Stimulated activated CD8-positive, alpha-beta memory T cell treated with anti-CD3 and anti-CD28 coated beads, Interleukin-12 subunit alpha, Interleukin-12 subunit beta, amount 100 ng/mL, for 1 hour (primary cell): ENCODE results near the gene PPP4R3B.
"Not testable (repeated sequence)": the region's sequence is repeated elsewhere in the genome, so short reads cannot be mapped to it uniquely, and the experiment has no call there.

Experiments used
- DNase-seq: peaks from one replicate; pipeline ENCODE4 v3.0.0-alpha.2; 2020; ENCODE audit warnings: low read depth

PPP4R3B gene

DNA sequence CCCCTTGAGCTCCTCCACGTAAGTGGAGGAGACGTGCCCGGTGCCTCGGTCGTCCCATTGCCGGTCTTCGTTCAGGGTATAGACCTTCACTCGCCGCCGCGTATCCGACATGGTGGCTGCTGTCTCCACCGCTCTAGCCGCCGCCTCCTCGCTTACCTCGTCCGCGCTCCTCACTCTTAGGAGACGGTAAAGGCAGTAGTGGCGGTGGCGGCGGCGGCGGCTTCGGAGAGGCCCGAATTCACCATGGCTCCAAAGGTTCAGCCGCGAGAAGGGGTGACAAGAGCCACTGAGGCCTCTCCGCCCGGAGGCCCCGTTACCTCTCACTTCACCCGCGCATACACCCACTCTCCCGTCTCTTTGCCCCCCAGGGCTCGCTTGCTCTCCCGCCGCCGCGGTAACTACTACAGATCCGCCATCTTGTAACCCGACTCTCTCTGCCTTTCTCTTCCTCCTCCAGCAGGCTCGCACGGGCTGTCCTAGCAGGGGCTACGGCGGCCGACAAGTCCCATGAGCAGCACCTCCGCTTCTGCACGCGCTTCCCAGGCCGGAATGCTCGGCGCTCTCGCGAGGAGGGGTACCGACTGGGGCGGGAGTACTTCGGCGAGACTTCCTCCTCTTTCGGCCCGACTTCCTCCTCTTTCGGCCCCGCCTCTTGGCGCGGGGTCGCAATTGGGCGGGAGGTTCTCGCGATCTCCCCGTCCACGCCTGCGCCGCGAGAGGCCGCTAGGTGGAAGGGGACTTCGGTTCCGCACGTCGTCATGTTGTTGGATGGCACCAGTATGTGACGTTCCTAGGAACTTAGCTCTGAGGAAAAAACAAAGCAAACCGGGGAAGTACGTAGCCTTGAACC is at the start of gene PPP4R3B:
Gene PPP4R3B (minus strand): TSS at position 448 of the 850 bp plus-strand sequence. CDS start 337 bp downstream, at position 111.
- peak; percentile 94 for DNase-seq

DNA sequence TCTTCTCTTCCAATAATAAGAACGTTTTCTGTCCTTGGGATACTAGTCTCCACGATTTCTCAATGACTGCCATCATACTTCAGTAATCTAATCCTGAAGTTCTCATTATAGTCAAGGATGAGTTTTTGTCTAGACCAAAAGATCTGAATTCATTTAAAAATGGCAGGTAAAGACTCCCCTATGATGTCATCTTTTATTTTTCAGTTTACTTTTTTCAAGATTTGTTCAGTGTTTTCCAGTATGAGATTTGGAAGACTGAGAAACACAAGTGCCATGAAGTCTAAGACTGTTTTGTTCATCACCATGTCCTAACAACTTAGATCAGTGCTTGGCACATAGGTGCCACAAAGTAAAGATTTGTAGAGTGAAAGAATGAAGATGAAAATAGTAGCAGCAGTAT is 35.8 kb upstream of the PPP4R3B start:
- no peak for DNase-seq

DNA sequence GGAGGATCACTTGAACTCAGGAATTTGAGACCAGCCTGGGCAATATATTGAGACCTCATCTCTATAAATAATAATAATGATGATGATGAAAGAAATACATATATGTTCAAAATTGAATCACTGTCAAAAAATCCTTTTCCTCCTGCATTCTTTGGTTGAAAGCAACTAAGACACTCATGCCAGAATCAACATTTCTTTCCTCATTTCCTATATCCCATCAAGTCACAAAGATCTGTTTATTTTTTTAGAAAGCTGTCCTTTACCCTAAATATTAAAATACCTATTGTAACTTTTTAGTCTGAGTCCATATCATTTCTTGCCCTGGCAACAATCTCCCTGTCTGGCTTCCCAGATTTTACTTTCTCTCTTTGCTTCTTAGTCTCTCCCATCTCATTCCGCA is 31.8 kb upstream of the PPP4R3B start:
- DNase-seq: no peak

DNA sequence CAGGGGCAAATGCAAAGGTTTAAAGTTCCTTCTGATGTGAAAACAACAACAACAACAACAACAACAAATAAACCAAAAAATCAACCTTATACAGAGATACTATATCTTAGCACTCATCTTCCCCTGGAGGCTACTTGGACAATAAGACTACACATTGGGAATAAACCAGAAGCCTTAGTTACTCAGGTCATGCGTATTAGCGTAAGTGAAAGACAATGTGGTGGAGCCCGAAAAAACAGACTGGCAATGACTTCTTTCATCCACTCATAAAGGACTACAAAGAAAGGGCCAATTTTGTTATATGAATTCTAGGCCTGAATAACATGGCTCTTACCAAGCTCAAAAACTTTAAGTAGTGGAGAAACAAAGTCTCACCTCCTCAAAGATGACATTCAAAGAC is 19.4 kb upstream of the PPP4R3B start:
- no peak for DNase-seq

DNA sequence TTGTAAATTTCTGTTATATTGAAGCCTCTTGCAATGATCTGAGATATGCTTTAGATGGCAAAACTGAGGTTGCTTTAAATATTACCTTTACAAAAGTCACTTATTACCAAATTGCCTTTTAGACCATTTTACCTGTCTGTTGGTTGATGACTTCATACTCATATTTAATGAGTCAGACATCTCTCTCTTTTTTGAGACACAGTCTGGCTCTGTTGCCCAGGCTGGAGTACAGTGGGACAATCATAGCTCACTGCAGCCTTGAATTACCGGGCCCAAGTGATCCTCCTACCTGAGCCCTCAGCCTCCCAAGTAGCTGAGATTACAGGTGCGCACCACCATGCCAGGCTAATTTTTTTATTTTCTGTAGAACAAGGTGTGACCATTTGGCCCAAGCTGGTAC is 11.5 kb upstream of the PPP4R3B start:
- no peak for DNase-seq

DNA sequence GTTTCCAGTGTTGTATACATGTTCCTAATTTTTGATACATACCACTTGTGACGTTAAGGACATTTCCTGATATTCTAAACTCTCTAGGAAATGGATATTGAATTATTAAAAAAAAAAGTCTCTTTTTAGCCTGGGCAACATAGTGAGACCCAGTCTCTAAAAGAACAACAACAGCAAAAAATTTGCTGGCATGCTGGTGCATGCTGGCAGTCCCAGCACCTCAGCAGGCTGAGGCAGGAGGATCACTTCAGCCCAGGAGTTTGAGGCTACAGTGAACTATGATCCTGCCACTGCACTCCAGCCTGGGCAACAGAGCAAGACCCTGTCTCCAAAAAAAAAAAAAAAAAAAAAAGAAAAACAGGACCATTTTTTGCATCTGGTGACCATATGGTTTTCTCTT is 10.5 kb upstream of the PPP4R3B start:
- DNase-seq: no peak

DNA sequence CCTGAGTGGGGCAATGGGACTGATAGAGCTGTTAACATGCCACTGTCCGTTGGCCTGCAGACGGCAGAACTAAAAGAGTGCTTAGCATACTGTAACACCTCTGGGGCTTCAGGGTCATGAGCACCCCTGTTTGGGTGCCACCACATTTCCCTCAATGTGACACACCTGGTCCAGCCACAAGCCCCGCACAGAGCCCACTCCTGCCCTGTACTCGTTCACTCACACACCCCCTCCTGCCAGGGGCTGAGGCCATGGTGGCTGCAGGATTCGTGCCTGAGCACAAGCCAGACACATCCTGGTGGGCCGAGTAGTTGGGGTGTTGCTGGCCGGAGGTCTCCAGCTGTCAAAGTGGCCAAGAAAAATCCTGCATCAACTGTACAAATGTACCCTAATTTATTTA is 4.4 kb upstream of the PPP4R3B start:
- no peak for DNase-seq

DNA sequence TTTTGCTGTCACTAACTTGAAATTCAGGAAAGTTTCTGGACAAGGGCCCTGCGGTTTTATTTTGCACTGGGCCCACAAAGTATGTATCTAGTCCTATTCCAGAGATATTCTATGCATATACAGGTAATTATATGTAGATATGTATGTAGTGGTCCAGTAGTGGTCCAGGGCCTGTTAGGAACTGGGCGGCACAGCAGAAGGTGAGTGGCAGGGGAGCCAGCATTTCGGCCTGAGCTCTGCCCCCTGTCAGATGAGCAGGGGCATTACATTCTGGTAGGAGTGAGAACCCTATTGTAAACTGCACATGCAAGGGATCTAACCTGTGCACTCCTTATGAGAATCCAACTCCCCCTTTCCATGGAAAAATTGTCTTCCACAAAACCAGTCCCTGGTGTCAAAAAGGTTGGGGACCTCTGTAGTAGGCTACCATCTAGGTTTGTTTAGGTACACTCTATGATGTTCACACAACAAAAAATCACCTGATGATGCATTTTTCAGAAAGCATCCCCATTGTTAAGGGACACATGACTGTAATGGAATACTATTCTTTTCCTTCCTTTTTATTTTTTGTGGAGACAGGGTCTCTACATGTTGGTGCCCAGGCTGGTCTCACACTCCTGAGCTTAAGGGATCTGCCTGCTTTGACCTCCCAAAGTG is 2.8 kb upstream of the PPP4R3B start:
- no peak for DNase-seq

DNA sequence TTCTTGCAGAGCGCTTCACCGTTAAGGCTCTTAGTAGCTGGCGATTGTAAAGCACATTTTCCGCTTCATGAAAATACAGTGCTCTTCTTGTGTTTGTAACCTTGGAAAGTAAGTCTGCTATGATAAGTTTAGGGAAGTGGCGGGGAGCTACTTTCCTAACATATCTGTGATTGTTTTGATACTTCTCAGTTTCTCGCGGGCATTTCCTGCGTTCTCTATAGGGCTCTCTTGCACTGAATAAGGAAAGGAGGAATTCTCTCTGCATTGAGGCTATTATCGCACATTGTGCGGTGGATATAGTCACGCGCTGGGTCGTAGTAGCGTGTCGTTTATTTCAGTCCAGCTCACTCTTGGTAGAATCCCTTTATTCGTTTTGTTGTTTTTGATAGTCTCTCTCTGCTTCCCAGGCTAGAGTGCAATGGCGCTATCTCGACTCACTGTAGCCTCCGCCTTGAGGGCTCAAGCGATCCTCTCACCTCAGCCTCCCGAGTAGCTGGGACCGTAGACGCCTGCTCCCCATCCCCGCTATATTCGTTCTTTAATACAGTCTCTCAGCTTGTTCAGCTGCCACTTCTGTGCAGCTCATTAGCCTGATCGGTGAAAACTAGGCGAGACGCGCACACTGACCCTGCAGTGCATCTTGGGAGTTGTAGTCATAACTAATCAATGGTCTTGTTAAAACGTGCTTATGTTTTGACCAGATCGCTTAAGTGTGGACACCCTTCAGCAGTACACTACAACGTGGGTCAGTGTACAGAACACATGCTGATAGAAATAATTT is 1.0 kb upstream of the PPP4R3B start:
- DNase-seq: peak; percentile 15

DNA sequence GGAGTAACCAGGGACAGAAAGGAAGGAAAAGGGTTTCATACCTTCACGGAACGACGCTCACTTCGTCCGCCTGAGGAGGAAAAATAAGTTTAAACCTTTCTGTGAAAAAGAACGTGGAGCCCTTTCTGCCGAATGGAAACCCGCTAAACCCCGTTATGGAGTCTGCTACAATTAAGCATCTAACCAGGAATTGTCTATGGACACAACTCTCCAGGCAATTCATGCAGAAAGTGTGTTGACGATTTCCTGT is 528 bp upstream of the PPP4R3B start:
- no peak for DNase-seq

DNA sequence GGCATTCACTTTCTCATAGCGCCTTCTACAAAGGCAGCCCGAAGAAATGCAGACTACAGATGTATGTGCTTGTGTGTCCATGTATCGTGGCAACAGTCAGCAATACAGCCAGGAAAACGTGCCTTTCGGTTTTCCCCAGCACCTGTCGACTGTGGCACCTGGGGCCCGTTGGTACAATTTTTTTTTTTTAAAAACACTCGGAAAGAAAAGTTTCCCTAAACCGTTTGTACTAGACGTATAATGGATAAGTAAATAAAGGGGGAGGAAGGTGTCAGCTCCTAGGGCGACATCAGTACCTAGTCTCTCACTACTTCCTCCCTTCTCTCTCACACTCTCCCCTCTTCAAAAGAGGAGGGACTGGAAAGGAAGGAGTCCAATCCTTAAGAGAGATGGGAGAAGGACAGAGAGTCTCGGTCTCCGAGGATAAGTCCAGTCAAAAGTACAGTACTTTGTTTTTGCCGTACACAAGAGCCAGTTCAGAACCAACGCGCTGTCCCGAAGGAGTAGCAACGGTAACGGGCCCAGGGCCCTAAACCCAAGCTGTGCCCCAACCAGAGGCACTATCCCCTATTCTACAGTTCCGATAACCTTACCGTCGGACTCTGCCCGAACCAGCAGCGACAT is 759 bp downstream of the PPP4R3B start:
- DNase-seq: peak; percentile 13

DNA sequence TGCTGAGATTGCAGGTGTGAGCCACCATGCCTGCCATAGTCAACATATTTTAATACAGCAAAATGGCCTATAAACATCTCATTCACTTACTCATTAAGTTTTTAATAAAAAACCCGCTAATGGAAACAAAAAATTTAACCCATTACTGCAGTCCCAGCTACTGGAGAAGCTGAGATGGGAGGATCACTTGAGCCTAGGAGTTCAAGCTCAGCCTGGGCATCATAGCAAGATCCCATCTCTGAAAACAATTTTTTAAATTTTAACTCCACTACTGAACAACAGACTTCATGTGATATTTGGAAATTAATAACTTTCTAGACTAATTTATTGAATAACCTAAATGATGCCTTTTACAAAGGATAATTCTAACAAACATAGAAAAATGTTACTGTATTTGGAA is 5.4 kb downstream of the PPP4R3B start:
- no peak for DNase-seq

DNA sequence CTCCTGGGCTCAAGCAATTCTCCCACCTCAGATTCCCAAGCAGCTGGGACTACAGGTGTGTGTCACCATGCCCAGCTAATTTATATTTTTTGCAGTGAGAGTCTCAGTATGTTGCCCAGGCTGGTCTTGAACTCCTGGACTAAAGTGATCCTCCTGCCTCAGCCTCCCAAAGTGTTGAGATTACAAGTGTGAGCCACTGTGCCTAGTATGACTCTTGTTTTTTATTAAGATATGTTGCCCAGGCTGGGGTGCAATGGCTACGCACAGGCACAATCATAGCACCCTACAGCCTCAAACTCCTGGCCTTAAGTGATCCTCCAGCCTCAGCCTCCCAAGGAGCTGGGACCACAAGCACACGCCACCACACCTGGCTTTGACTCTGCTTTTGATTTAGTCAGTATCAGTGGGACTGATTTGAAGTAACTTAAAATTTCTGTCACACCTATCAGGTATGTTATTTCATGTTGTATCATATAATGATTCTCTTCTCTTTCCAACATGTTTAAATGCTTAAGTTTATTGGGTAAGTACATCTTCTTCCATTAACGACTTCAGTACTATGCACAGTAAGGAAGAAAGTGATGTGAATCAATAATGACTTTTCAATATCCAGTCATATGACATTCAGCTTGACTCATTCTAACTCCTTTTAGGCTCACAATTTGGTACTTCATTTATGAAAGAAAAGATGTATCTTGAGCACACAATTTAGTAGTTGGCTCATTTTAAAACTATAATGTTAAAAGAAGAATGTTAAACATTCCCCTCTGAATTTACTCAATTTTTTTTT is 6.3 kb downstream of the PPP4R3B start:
- no peak for DNase-seq

DNA sequence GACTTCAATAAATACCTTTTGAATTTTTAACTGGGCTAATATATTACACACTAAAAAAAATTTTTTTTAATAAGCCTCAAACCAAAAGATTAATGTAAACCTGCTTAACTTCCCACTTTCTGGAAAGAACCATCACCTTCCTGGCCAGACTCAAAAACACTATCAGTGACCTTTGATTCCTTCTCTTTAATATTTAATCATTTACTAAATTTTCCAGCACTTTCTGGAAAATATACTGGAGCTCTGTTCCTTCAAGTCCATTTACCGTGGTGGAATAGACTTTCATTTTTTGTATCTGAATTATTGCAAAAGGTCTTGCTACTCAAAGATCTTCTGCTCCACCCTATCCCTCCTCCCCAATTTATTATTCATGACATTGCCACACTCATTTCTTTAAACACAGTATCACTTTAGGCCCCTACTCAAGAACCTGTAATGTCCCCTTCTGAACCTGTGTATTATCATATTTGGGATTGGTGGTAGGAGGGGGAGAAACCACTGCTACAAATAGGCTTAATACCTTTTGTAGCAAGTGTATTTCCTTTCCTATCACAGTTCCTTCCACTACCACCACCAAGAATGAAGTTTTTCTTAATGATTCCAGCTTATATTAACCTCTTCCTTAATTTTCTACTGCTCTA is 7.4 kb downstream of the PPP4R3B start:
- DNase-seq: no peak

DNA sequence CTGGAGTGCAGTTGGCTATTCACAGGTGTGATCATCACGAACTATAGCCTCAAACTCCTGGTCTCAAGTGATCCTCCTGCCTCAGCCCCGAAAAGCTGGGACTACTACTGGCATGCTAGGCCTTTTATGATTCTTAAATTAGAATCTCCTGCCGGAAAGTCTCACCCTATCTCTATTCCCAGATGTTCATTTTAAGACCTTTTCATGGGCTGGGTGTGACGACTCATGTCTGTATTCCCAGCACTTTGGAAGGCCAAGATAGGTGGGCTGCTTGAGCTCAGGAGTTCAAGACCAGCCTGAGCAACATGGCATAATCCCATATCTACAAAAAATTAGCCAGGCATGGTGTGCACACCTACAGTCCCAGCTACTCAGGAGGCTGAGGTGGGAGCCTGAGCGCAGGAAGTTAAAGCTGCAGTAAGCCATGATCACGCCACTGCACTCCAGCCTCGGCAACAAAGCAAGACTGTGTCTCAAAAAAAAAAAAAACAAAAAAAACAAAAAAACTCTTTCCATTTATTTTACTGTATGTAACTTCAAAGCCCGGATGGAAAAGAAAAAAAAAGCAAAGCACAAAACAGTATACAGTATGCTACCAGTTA is 8.1 kb downstream of the PPP4R3B start:
- DNase-seq: no peak

DNA sequence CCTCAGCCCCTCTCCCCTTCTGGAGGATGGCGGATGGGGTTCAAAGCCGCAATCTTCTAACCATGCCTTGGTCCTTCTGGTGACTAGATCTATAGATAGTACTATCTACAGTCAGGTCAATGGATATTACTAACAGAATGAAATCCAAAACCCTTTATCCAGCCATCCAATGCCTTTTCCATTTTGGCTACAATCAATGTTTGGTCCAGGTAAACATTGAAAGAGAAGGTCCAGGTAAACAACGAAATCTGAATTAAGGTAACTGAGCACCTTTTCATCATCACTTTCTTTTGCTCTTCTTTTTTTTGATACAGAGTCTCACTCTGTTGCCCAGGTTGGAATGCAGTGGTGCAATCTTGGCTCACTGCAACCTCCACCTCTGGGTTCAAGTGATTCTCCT is 9.7 kb downstream of the PPP4R3B start:
- no peak for DNase-seq

DNA sequence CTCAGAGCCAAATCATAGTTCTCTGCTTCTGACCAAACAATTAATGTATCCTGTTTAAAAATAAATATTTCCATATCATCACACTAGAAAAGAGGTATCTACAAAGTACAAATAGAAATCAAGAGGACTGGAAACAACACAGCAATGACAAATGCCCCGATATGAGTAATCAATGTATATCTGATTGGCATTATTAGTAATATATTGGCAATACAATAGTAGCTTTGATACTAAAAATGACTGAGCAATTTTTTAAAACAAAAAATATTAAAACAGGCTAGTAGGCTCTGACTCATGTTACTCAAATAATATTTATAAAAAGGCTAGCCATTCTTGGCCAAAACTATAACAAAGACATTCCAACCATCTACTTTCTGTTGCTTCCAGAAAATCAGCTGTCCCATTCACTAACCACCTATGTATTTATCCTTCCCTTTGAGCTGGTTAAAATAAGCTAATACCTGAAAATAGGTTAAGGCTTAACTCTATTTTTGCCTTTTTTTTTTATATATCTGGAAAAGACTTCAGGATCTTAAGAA is 13.3 kb downstream of the PPP4R3B start:
- DNase-seq: no peak

DNA sequence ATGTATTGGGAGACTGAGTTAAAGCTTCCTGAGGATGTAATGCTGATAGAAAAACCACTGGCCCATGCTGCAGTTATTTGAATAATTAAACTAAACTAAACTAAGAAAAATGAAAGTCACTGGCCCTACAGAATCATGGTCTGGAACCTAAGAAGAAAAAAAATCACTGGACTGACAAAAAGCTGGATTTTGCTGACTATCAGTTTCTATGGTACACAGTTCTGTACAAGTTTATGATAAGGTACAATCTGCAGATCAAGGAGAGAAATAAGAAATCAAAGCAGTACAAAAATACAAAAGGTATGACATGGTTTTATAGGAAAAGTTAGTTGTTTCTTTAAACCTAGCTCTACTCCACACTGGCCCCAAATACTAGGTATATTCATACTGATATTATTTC is 15.6 kb downstream of the PPP4R3B start:
- no peak for DNase-seq

DNA sequence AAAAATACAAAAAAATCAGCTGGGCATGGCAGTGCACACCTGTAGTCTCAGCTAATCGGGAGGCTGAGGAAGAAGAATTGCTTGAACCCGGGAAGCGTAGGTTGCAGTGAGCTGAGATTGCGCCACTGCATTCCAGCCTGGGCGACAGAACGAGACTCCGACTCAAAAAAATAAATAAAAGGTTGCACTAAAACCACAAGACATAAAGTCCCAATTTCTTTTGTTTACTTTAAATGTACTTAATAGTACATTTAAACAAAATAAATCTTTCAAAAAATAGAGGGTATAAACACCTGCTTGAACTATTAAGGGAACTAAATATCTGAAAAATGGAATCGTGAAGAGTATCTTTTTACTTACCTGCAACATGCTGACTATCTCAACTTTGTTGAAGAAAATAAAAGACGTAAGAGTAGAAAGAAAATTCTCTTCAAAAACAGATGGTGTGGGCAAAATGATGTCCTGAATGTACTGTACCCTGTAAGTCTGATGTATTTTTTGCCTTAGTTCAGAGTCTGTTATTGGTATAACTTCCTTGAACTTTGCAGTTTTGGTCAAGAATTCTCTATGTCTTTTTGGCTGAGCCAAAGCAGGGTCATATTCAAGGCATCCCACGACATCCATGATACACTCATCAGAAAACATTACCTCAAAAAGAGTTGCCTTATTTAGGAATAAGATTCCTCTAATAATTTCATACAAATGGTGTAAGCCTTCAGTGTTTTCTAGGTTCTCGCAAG is 19.2 kb downstream of the PPP4R3B start:
- DNase-seq: no peak

DNA sequence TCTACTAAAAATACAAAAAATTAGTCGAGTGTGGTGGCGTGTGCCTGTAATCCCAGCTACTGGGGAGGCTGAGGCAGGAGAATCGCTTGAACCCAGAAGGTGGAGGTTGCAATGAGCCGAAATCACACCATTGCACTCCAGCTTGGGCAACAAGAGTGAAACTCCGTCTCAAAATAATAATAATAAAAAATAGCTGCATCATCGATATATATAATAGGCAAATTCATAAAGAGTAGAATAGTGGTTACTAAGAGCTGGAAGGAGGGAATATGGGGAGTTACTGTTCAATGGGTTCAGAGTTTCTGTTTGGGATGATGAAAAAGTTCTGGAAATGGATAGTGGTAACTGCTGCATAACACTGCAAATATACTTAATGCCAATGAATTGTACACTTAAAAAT is 20.6 kb downstream of the PPP4R3B start:
- not testable (repeated sequence) for DNase-seq
